Breast epithelium (tissue), 3 donors: Measurements from ENCODE around the gene GIPR.

Source experiments
- POLR2A ChIP-seq: fragments of 450-650 bp; IDR thresholded peaks from one replicate; pipeline ENCODE4 v1.6.1; 2016; ENCODE audit warnings: antibody characterized with exemption, mild to moderate bottlenecking, moderate library complexity
- POLR2AphosphoS5 ChIP-seq, 3 donors: sonication (generic); formaldehyde crosslinking; IDR thresholded peaks; one replicate each; pipeline ENCODE4 v1.6.1; 2017; ENCODE audit warnings: antibody characterized with exemption in 3 of 3
- TF ChIP-seq, protein P1 (sequence below), 3 donors: fragments of 450-650 bp; IDR thresholded peaks; one replicate each; pipeline ENCODE4 v1.5.1; 2016 to 2017; ENCODE audit warnings: antibody characterized with exemption in 3 of 3, mild to moderate bottlenecking in 3 of 3, moderate library complexity in 3 of 3

DNA sequence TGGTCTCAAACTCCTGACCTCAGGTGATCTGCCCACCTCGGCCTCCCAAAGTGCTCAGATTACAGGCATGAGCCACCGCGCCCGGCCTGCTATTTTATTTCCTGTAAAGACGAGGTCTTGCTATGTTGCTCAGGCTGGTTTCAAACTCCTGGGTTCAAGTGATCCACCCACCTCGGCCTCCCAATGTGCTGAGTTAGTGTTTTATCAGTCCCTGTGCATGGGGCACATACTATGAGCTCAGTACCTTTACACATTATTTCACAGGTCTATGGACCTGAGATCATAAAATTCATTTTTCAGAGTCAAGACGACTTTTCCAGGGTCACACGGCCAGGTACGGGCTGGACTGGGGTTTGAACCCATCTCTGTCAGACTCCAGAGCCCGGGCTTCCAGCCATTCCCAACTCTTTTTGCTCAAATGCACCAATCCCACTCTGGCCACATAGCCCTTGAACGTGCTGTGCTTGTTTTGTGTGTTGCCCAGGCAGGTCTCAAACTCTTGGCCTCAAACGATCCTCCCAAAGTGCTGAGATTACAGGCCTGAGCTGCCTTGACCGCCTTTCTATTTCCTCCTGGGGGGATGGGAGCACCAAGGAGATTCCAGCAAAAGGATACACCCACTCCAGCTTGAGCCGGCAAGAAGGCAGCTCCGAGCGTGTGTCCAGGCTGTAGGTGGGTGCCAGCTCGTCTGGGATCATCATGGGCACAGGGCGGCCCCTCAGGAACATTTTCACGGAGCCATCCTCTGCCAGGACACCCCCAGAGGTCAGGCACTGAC, 29.9 kb upstream of the GIPR start:
- TF ChIP-seq, protein P1, sequence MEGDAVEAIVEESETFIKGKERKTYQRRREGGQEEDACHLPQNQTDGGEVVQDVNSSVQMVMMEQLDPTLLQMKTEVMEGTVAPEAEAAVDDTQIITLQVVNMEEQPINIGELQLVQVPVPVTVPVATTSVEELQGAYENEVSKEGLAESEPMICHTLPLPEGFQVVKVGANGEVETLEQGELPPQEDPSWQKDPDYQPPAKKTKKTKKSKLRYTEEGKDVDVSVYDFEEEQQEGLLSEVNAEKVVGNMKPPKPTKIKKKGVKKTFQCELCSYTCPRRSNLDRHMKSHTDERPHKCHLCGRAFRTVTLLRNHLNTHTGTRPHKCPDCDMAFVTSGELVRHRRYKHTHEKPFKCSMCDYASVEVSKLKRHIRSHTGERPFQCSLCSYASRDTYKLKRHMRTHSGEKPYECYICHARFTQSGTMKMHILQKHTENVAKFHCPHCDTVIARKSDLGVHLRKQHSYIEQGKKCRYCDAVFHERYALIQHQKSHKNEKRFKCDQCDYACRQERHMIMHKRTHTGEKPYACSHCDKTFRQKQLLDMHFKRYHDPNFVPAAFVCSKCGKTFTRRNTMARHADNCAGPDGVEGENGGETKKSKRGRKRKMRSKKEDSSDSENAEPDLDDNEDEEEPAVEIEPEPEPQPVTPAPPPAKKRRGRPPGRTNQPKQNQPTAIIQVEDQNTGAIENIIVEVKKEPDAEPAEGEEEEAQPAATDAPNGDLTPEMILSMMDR (IDR thresholded peaks at IDR 0.05): no peak
- TF ChIP-seq POLR2A: no peak
- TF ChIP-seq POLR2AphosphoS5 (IDR thresholded peaks at IDR 0.05): no peak
